ENCODE data around the gene KMT5C. TPM values are rescaled to one million over a fixed set of nuclear protein-coding genes. Genes with fewer than 3 reads are reported as not detected.
A peak's percentile ranks its signal among the peaks of the same experiment; 100 is the strongest.

KMT5C gene
- total and polyA plus RNA-seq, 2 experiments from 2014 or later: 2.7 to 8.1 TPM

GRCh38 chr19:55336101-55336500 lies 3.6 kb upstream of the KMT5C start:
- no peaks in the 10 kb centered on the region for H3K9me3 ChIP-seq (ENCODE audit: low read depth)
- H3K4me1 ChIP-seq (ENCODE audit: insufficient read depth): no peaks in the 10 kb centered on the region
- H3K4me2 ChIP-seq (ENCODE audit: unreplicated experiment): no peak overlapping the region
- H3K27ac ChIP-seq: no peak overlapping the region
- WGBS, 2 experiments (ENCODE audit: low coverage in 1 of 2, low lambda C conversion rate in 2 of 2, missing lambda C conversion rate in 2 of 2): 23 to 24% methylated on average over 7 of the region's 7 CpGs
- H3K9ac ChIP-seq: no peak overlapping the region
- no peak overlapping the region for H2AFZ ChIP-seq
- H3K4me3 ChIP-seq: no peak overlapping the region
- no peaks in the 10 kb centered on the region for H4K20me1 ChIP-seq (ENCODE audit: insufficient read depth)
- peak; percentile 83 for DNase-seq
- H3K36me3 ChIP-seq (ENCODE audit: low read depth): no peaks in the 10 kb centered on the region
- H3K79me2 ChIP-seq (ENCODE audit: insufficient read depth): peaks cover 8% of the 10 kb centered on the region; the same call in 1 of the 2 replicates
- H3K9me2 ChIP-seq (ENCODE audit: insufficient read depth): no peaks in the 10 kb centered on the region
- no peak for TF ChIP-seq EZH2phosphoT487 (IDR thresholded peaks at IDR 0.05; ENCODE audit: insufficient read depth, low read depth)
- TF ChIP-seq EZH2 (IDR thresholded peaks at IDR 0.05; ENCODE audit: insufficient read depth, poor library complexity, severe bottlenecking): no peak
- in situ Hi-C loops (cut with MboI): no loop called here
- H3K27me3 ChIP-seq (replicated peaks; ENCODE audit: insufficient read depth): no peaks in the 10 kb centered on the region; the same call in 1 of the 2 replicates
- no peaks in the 10 kb centered on the region for H3F3A ChIP-seq (ENCODE audit: insufficient read depth)

- Histone ChIP-seq H3F3A (ENCODE audit: insufficient read depth) (no peaks in the 10 kb centered on the region), H3K27ac (peak overlapping the region; percentile 50), H2AFZ (no peak overlapping the region), H3K27me3 (replicated peaks; ENCODE audit: insufficient read depth) (no peaks in the 10 kb centered on the region; the same call in 1 of the 2 replicates), H3K9me3 (ENCODE audit: low read depth) (no peaks in the 10 kb centered on the region), H4K20me1 (ENCODE audit: insufficient read depth) (no peaks in the 10 kb centered on the region), H3K9ac (peak overlapping the region; percentile 86), H3K79me2 (ENCODE audit: insufficient read depth) (peaks cover 8% of the 10 kb centered on the region; the same call in 1 of the 2 replicates), H3K4me1 (ENCODE audit: insufficient read depth) (no peaks in the 10 kb centered on the region), H3K9me2 (ENCODE audit: insufficient read depth) (no peaks in the 10 kb centered on the region), H3K4me3 (peak overlapping the region; percentile 77), H3K36me3 (ENCODE audit: low read depth) (no peaks in the 10 kb centered on the region), H3K4me2 (ENCODE audit: unreplicated experiment) (peak overlapping the region; percentile 97)
- TF ChIP-seq EZH2phosphoT487 (IDR thresholded peaks at IDR 0.05; ENCODE audit: insufficient read depth, low read depth) (no peak), EZH2 (IDR thresholded peaks at IDR 0.05; ENCODE audit: insufficient read depth, poor library complexity, severe bottlenecking) (no peak)
- 2 to 3% methylated on average over 6 to 36 of the region's 44 CpGs for WGBS, 2 experiments (ENCODE audit: low coverage in 1 of 2, low lambda C conversion rate in 2 of 2, missing lambda C conversion rate in 2 of 2)
- in situ Hi-C loops (cut with MboI): no loop called here
- DNase-seq: no peak
Measured at GRCh38 chr19:55339889-55340783, 460 bp downstream of the KMT5C start.

- WGBS, 2 experiments (ENCODE audit: low coverage in 1 of 2, low lambda C conversion rate in 2 of 2, missing lambda C conversion rate in 2 of 2): 1 to 4% methylated on average over 15 to 23 of the region's 24 CpGs
- Histone ChIP-seq H3K4me3 (peak overlapping the region; percentile 77), H3F3A (ENCODE audit: insufficient read depth) (no peaks in the 10 kb centered on the region), H3K9ac (peak overlapping the region; percentile 86), H3K9me2 (ENCODE audit: insufficient read depth) (no peaks in the 10 kb centered on the region), H3K36me3 (ENCODE audit: low read depth) (no peaks in the 10 kb centered on the region), H3K27ac (no peak overlapping the region), H3K4me2 (ENCODE audit: unreplicated experiment) (peak overlapping the region; percentile 97), H3K9me3 (ENCODE audit: low read depth) (no peaks in the 10 kb centered on the region), H3K79me2 (ENCODE audit: insufficient read depth) (peaks cover 8% of the 10 kb centered on the region; the same call in 1 of the 2 replicates), H3K4me1 (ENCODE audit: insufficient read depth) (no peaks in the 10 kb centered on the region), H2AFZ (0 out of 2 replicates have a peak overlapping the region, but pooled peaks have one; percentile 3), H4K20me1 (ENCODE audit: insufficient read depth) (no peaks in the 10 kb centered on the region), H3K27me3 (replicated peaks; ENCODE audit: insufficient read depth) (no peaks in the 10 kb centered on the region; the same call in 1 of the 2 replicates)
- TF ChIP-seq EZH2phosphoT487 (IDR thresholded peaks at IDR 0.05; ENCODE audit: insufficient read depth, low read depth) (no peak), EZH2 (IDR thresholded peaks at IDR 0.05; ENCODE audit: insufficient read depth, poor library complexity, severe bottlenecking) (no peak)
- DNase-seq: peak; percentile 53
- in situ Hi-C loops (cut with MboI): no loop called here
Measured at GRCh38 chr19:55340784-55341147, 1.1 kb downstream of the KMT5C start.

DNA sequence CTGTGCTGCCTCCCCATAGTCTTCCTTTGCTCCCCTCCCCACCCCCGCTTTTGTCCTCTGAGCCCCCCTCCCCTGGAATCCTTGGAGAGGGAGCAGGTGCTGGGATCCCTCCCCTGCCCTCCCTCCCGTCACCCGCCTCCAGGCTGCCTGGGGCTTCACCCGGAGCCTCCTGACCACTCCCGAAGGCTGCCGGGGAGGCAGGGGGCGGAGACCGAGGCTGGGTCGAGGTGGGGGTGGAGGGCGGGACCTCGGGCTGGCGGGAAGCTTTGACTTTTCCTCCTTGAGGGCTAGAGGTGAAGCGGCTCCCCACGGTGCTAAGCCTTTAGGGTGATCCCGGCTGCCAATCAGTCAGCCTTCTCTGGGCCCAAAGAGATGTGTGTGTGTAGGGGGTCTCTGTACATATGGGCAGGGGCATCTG lies 1.5 kb downstream of the KMT5C start:
- Histone ChIP-seq H3K4me3 (peak overlapping the region; percentile 77), H3K36me3 (ENCODE audit: low read depth) (no peaks in the 10 kb centered on the region), H3K9ac (peak overlapping the region; percentile 86), H3K27me3 (replicated peaks; ENCODE audit: insufficient read depth) (no peaks in the 10 kb centered on the region; the same call in 1 of the 2 replicates), H3K9me2 (ENCODE audit: insufficient read depth) (no peaks in the 10 kb centered on the region), H3K9me3 (ENCODE audit: low read depth) (no peaks in the 10 kb centered on the region), H2AFZ (0 out of 2 replicates have a peak overlapping the region, but pooled peaks have one; percentile 3), H3K27ac (no peak overlapping the region), H3F3A (ENCODE audit: insufficient read depth) (no peaks in the 10 kb centered on the region), H3K4me1 (ENCODE audit: insufficient read depth) (no peaks in the 10 kb centered on the region), H4K20me1 (ENCODE audit: insufficient read depth) (no peaks in the 10 kb centered on the region), H3K4me2 (ENCODE audit: unreplicated experiment) (peak overlapping the region; percentile 97), H3K79me2 (ENCODE audit: insufficient read depth) (peaks cover 8% of the 10 kb centered on the region; the same call in 1 of the 2 replicates)
- DNase-seq: peak; percentile 84
- 14 to 15% methylated on average over 3 to 15 of the region's 15 CpGs for WGBS, 2 experiments (ENCODE audit: low coverage in 1 of 2, low lambda C conversion rate in 2 of 2, missing lambda C conversion rate in 2 of 2)
- TF ChIP-seq EZH2 (IDR thresholded peaks at IDR 0.05; ENCODE audit: insufficient read depth, poor library complexity, severe bottlenecking): no peak
- no peak for TF ChIP-seq EZH2phosphoT487 (IDR thresholded peaks at IDR 0.05; ENCODE audit: insufficient read depth, low read depth)
- in situ Hi-C loops (cut with MboI): no loop called here

Measured in GM23248 (cell line).